Choroid plexus epithelial cell (primary cell): Measurements from ENCODE around the gene DNAJC1.

Experiments
- DNase-seq: peaks from one replicate; pipeline ENCODE4 v3.0.0-alpha.2; 2010; ENCODE audit warnings: low read depth
- H3K4me3 ChIP-seq: 2 replicates; pipeline ENCODE4 v1.5.1; 2011; ENCODE audit warnings: low read depth, mild to moderate bottlenecking, control low read depth, low read length, moderate library complexity
- TF ChIP-seq, protein P1 (sequence below): conservative IDR thresholded peaks from 2 replicates; pipeline ENCODE4 v1.5.1; 2011; ENCODE audit warnings: low read depth, mild to moderate bottlenecking, control low read depth, inconsistent platforms, low read length, moderate library complexity

The DNAJC1 gene

DNA sequence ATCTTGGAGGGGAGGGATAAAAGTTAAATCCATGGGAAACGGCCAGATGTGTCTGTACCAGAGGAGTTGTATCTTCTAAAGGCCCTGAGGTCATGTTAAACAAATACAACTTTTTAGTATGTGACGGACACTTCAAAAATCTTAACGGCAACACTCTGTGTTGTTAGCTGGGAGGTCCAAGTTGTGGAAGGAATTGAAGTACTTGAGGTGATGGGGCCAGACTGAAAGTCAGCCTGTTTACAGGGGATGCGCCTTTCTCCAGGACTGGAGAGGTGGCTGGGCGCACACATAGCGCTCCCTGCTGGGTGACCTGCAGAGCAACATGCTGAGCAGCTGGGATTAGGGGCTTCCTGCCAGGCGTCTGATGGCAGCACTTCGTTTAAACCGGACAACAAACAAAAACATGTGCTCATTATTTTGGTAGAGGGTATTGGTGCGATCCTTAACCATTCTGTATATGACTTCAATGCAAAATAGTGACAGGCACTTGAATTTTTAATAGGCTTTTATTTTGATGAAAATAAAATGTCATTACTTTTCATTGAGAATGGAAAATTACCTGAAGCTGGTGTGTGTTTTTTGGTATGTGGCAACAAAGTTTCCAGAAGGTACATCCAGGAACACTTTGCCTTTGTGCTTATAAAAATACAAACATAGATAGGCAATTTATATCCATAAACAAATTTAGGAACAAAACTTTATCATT is 271.3 kb downstream of the DNAJC1 start:
- peak; percentile 93 for DNase-seq
- TF ChIP-seq, protein P1, sequence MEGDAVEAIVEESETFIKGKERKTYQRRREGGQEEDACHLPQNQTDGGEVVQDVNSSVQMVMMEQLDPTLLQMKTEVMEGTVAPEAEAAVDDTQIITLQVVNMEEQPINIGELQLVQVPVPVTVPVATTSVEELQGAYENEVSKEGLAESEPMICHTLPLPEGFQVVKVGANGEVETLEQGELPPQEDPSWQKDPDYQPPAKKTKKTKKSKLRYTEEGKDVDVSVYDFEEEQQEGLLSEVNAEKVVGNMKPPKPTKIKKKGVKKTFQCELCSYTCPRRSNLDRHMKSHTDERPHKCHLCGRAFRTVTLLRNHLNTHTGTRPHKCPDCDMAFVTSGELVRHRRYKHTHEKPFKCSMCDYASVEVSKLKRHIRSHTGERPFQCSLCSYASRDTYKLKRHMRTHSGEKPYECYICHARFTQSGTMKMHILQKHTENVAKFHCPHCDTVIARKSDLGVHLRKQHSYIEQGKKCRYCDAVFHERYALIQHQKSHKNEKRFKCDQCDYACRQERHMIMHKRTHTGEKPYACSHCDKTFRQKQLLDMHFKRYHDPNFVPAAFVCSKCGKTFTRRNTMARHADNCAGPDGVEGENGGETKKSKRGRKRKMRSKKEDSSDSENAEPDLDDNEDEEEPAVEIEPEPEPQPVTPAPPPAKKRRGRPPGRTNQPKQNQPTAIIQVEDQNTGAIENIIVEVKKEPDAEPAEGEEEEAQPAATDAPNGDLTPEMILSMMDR = peak; percentile 99
- H3K4me3 ChIP-seq = no peak overlapping the region

DNA sequence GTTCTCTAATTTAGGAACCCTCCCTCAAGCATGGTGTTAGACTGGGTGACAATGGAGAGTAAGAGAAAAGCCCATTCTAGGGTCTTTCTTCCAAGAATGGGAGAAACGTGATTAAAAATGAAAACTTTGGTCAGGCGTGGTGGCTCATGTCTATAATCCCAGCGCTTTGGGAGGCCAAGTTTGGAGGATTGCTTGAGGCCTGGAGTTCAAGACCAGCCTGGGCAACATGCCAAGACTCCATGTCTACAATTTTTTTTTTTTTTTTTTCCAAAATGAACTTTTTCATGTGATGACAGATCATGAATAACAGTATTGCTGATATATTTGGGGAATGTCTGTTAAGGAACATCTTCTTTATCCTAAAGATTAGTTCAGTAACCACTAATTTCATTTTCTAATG is 274.9 kb downstream of the DNAJC1 start:
- H3K4me3 ChIP-seq = no peak overlapping the region
- peak; percentile 18 for DNase-seq
- TF ChIP-seq, protein P1 = no peak

DNA sequence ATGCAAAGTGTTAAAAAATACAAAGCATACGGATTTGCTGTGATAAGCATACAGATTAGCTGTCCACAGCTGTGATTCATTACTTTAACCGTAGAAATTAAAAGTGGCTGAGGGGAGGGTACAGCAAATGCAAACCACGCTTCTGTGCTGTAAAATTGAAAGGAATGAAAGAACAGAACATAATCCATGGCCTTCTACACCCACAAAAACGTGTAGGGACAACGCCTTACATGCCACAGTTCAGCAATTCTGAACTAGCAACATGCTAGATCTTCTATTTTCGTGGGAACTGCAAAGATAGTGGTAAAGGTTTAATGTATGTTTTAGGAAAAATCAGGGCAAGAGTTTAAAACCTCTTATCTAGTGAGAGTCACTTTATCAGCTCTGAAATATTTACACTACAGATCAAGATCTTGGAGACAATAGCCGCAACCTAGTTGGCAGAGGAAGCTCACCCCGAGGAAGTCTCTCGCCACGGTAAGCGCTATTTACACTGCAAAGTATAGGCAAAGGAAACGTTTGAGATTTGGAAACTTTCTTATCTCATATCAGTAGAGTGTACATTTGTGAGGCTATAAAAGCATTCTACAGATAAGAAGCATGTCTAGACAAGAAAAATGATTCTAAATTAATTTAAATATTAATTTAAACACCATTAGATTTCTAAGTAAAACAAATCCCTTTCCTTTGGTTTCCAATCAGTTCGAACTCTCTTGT is 275.9 kb downstream of the DNAJC1 start:
- no peak overlapping the region for H3K4me3 ChIP-seq
- TF ChIP-seq, protein P1 = no peak
- peak; percentile 49 for DNase-seq

DNA sequence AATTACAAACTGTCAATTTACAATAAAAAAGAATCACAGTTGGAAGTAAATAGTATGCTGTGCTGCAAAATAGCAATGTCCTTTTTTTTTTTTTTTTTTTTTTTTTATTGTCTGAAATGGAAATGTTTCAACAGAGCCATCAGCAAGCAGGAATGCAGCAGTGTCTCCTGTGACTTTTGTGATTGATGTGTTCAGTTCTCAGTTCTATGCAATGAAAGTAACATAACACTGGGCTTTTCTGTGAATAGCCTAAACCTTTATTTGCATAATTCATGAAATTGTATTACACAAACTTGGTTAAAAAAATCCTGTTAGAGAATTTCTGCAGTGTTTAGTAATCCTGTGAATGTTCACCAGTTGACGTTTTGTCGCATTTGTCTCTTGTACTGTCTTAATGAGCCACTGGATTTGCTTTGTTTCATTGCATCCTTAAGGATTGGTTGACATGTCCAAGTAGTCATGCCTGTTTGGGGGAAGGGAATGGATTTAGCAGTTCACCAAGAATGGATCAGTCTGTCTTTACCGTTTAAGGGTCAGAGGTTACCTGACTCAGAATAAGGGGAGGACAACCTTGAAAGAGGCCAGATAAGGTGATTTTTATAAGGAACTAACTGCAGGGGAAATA is 276.8 kb downstream of the DNAJC1 start:
- TF ChIP-seq, protein P1 = no peak
- no peak overlapping the region for H3K4me3 ChIP-seq
- DNase-seq = no peak

DNA sequence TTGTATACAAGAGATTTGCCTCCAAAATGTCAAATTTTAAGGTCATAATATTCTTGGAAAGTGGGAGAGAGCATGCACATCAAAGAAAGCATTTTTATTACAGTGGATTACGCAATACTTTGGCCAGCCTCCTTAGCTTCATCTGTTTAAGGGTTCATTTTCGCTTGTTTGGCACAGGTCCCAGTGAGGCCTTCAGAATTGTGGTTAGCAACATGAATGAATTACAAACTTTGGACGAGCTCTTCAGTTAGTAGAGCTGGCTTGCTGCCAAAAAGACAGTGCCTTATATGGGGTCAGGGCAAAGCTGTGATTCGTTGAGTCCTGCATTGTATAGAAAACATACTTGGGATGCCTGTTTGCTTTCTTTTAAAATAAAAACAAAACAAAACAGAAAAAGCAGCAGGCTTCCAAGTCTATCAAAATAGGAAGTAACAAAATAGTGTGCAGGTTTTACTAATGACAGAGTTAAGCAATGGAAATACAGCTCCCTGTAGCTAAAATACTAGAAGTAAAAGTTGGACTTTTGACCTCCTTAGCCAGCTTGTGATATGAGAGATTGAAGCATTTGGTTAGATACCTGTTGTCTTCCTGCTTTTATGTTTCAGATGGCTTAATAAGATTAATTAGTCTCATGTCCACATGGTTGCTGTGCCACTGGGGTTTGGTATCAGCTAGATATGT is 278.7 kb downstream of the DNAJC1 start:
- peak; percentile 100 for DNase-seq
- H3K4me3 ChIP-seq = no peak overlapping the region
- TF ChIP-seq, protein P1 = no peak

DNA sequence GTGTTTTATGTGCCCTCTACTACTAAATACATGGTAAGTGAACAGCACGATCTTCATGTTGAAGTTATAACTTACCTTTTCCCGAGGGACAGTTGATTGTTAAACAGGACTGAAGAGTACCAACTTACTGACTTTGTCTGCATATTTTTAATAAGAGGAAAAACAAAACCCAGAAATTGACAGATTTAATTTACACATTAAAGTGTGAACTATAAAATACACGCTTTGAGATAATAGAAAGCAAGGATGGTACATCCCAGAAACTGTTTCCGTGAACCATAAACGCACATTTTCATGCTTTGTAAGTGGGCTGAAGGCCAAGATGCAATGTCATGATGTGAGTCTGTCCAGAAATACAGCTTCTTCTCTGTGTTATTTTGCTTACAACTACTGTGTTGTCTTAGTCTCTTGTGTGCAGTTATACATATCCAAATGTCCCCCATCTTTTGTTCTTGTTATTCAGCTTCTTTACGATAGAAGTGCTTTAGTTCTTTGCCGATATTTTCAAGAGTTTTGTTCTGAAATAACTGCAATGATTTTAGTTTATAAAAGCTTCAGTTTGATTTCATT is 279.4 kb downstream of the DNAJC1 start:
- H3K4me3 ChIP-seq = no peak overlapping the region
- TF ChIP-seq, protein P1 = no peak
- DNase-seq = peak; percentile 45
